ENCODE data around the gene CFAP119. TPM values are rescaled to one million over a fixed set of nuclear protein-coding genes. Genes with fewer than 3 reads are reported as not detected.

The CFAP119 gene
- total and polyA plus RNA-seq, 2 of the 8 experiments (the other 6 are each of a cell fraction or from before 2014, with no cell fraction given), result 5.6 to 6.0 TPM

GRCh38 chr16:30786936-30787612 is 25.2 kb upstream of the CFAP119 start, which contains the start of gene ZNF629:
TSS of gene ZNF629 (minus strand) at chr16:30787205. CDS start at chr16:30784482, 2,723 bp downstream.
- H4K8ac ChIP-seq (ENCODE audit: extremely low read depth, insufficient read depth, low read length), result peak within 1 kb of the TSS; percentile 97
- WGBS, 2 experiments (ENCODE audit: extremely low coverage in 1 of 2, insufficient coverage in 1 of 2, insufficient read length in 1 of 2, insufficient replicate concordance in 2 of 2, low coverage in 1 of 2, low lambda C conversion rate in 2 of 2, missing lambda C conversion rate in 1 of 2), result 6% methylated on average over 23 of the region's 37 CpGs; no CpG with 5 or more reads in 1 of the 2 experiments
- peak within 1 kb of the TSS; percentile 79 for H3K27ac ChIP-seq (ENCODE audit: low read depth, low read length)
- H3K18ac ChIP-seq (ENCODE audit: extremely low read depth, low read length), result peak within 1 kb of the TSS; percentile 83
- no peak within 1 kb of the TSS for H3K14ac ChIP-seq (ENCODE audit: insufficient read length)
- peaks cover 9% of the 10 kb centered on the region for H3K79me1 ChIP-seq (ENCODE audit: low read depth, low read length)
- peaks cover 11 to 19% (median 15%) of the 10 kb centered on the region in 4 experiments; a peak in 6 of 8 replicates for H3K36me3 ChIP-seq (ENCODE audit: control insufficient read depth in 2 of 4, insufficient read depth in 4 of 4, low read length in 3 of 4)
- H3K27me3 ChIP-seq (replicated peaks in 1 of 4; ENCODE audit: control insufficient read depth in 3 of 4, extremely low read depth in 1 of 4, insufficient read depth in 3 of 4, low read length in 3 of 4), result no peaks in the 10 kb centered on the region; a peak in 1 of 7 replicates
- peak within 1 kb of the TSS; percentile 94 for H3K4me2 ChIP-seq (ENCODE audit: insufficient read depth in 1 of 2, low read depth in 2 of 2, low read length in 2 of 2)
- H3K4ac ChIP-seq (replicated peaks; ENCODE audit: insufficient read length, low read depth, low read length), result peak within 1 kb of the TSS; percentile 23
- FAIRE-seq, result no peak
- peaks cover 0 to 17% of the 10 kb centered on the region in 2 experiments; a peak in 2 of 4 replicates for H3K79me2 ChIP-seq (ENCODE audit: control insufficient read depth in 1 of 2, insufficient read depth in 2 of 2, low read length in 2 of 2)
- DNase-seq (ENCODE audit: low read depth in 1 of 2, low spot score in 2 of 2), result peak in 1 of 2 experiments; percentile 87
- peak within 1 kb of the TSS; percentile 61; the same call in 1 of the 2 replicates for H2AFZ ChIP-seq (ENCODE audit: low read length)
- no peaks in the 10 kb centered on the region for H4K20me1 ChIP-seq (replicated peaks in 1 of 2; ENCODE audit: control insufficient read depth in 1 of 2, insufficient read depth in 2 of 2, low read length in 2 of 2)
- H4K91ac ChIP-seq (replicated peaks; ENCODE audit: insufficient read length, low read length), result peak within 1 kb of the TSS; percentile 84
- H3K56ac ChIP-seq (replicated peaks; ENCODE audit: insufficient read length, low read depth, low read length), result peak within 1 kb of the TSS; percentile 86
- peak within 1 kb of the TSS; percentile 70 to 99 (median 93) for H3K4me3 ChIP-seq (ENCODE audit: extremely low read depth in 1 of 4, insufficient read depth in 2 of 4, low read depth in 3 of 4, low read length in 4 of 4)
- H3K23me2 ChIP-seq (ENCODE audit: low read depth, low read length), result peaks cover 9% of the 10 kb centered on the region; the same call in 1 of the 2 replicates
- peak within 1 kb of the TSS; percentile 77 to 87 (median 82) for H3K9ac ChIP-seq (replicated peaks in 1 of 4; ENCODE audit: extremely low read depth in 1 of 4, low read depth in 3 of 4, low read length in 3 of 4)
- H3K4me1 ChIP-seq (replicated peaks in 1 of 4; ENCODE audit: control insufficient read depth in 3 of 4, insufficient read depth in 4 of 4, low read length in 3 of 4), result peaks cover 0 to 8% (median 0%) of the 10 kb centered on the region in 4 experiments; a peak in 2 of 7 replicates
- ChIA-PET POLR2A (ENCODE audit: partially characterized antibody) (interaction anchor here (0.6 to 2.8 kb wide), 11 partner anchors 9 to 114 kb away, joined by 3 to 40 read pairs (median 3); no protein-coding TSS in a partner anchor), CTCF (ENCODE audit: partially characterized antibody) (interaction anchor here (0.6 to 1.5 kb wide), 5 partner anchors 9 to 109 kb away, joined by 3 to 8 read pairs (median 3); no protein-coding TSS in a partner anchor)
- peak within 1 kb of the TSS; percentile 17; the same call in 1 of the 2 replicates for H2AK5ac ChIP-seq (ENCODE audit: low read depth, low read length)
- H2BK120ac ChIP-seq (replicated peaks; ENCODE audit: low read depth, low read length), result no peak within 1 kb of the TSS
- H2BK5ac ChIP-seq (ENCODE audit: low read depth, low read length), result peak within 1 kb of the TSS; percentile 71
- H2BK15ac ChIP-seq (ENCODE audit: low read length), result peak within 1 kb of the TSS; percentile 92; the same call in 1 of the 2 replicates
- no peak within 1 kb of the TSS for H3K23ac ChIP-seq (ENCODE audit: insufficient read length)
- peak within 1 kb of the TSS; percentile 81 for H4K5ac ChIP-seq (ENCODE audit: insufficient read length, low read depth, low read length)
- no peaks in the 10 kb centered on the region for H3K9me3 ChIP-seq (ENCODE audit: insufficient read depth in 2 of 2, low read depth in 1 of 2, low read length in 1 of 2)
- 0 out of 2 replicates have a peak within 1 kb of the TSS, but pooled peaks have one; percentile 27 for H2BK12ac ChIP-seq (ENCODE audit: low read depth, low read length)
- no peak within 1 kb of the TSS for H2BK20ac ChIP-seq (ENCODE audit: low read length)
- TF ChIP-seq RXRA (IDR thresholded peaks at IDR 0.05; ENCODE audit: insufficient read depth, low read depth, low read length) (no peak), EZH2 (IDR thresholded peaks at IDR 0.05; ENCODE audit: low read depth, low read length, severe bottlenecking) (no peak), SP2 (IDR thresholded peaks at IDR 0.05; ENCODE audit: low read length) (peak; percentile 95), EGR1 (IDR thresholded peaks at IDR 0.05; ENCODE audit: borderline replicate concordance, low read depth, low read length) (peak; percentile 71), CTCF (IDR thresholded peaks at IDR 0.05; ENCODE audit: control extremely low read depth in 1 of 3, insufficient read depth in 1 of 3, low read depth in 1 of 3, low read length in 3 of 3) (peak in 1 of 3 experiments; percentile 17; a peak in 1 of 4 replicates), JUN (IDR thresholded peaks at IDR 0.05; ENCODE audit: low read depth, low read length) (no peak), SUZ12 (IDR thresholded peaks at IDR 0.05; ENCODE audit: low read length) (no peak), GABPA (IDR thresholded peaks at IDR 0.05; ENCODE audit: borderline replicate concordance, insufficient read depth, low read length) (peak; percentile 87; the same call in 1 of the 2 replicates)

Measured in H1 (cell line).